NOMO-1 treated with DMSO at 0.1 percent for 48 hours (cell line): ENCODE data around the gene ROBO2.
A peak's percentile ranks its signal among the peaks of the same experiment; 100 is the strongest.

ENCODE experiments used
- DNase-seq: peaks from one replicate; lab custom pipeline; 2025; ENCODE audit not compliant: unreplicated experiment; lab: John Stamatoyannopoulos, UW

The ROBO2 gene

DNA sequence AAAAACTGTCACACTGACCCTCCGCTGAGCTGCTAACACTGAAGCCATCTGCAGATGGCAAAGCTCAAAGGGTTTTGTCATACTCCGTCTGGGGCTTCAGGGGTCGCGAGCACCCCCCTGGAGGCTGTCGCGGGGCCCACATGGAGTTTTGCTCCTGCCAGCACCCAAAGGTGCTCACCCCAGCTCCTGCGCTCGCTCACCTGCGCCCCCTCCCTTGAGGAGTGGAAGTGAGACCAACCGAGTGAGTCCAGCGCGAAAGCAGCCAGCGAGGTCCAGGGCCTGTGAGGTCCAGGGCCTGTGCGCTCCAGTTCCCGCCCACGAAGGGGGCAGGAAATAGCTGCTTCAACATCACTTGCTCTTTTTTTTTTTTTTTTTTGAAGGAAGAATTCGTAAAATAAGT lies 208.5 kb downstream of the ROBO2 start:
- DNase-seq = no peak

DNA sequence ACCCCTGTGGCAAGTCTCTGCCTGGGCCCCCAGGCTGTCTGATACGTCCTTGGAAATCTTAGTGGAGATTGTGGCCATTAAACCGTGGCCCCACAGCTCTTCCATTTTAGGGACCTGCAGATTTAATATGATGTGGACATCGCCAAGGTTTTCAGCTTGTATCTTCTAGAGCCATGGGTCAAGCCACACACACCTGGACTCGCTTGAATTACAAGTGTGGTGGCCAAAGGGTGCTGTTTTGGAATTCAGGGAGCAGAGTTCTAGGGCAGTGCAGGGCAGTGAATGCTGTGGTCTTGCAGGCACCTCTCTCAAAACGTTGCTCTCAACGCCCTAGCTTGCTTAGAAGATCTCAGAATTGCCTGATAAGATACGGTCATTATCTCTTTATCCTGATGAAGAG lies 211.2 kb downstream of the ROBO2 start:
- DNase-seq = no peak

- peak; percentile 2 for DNase-seq
Measured at GRCh38 chr3:77254967-77255831, 215.3 kb downstream of the ROBO2 start.

DNA sequence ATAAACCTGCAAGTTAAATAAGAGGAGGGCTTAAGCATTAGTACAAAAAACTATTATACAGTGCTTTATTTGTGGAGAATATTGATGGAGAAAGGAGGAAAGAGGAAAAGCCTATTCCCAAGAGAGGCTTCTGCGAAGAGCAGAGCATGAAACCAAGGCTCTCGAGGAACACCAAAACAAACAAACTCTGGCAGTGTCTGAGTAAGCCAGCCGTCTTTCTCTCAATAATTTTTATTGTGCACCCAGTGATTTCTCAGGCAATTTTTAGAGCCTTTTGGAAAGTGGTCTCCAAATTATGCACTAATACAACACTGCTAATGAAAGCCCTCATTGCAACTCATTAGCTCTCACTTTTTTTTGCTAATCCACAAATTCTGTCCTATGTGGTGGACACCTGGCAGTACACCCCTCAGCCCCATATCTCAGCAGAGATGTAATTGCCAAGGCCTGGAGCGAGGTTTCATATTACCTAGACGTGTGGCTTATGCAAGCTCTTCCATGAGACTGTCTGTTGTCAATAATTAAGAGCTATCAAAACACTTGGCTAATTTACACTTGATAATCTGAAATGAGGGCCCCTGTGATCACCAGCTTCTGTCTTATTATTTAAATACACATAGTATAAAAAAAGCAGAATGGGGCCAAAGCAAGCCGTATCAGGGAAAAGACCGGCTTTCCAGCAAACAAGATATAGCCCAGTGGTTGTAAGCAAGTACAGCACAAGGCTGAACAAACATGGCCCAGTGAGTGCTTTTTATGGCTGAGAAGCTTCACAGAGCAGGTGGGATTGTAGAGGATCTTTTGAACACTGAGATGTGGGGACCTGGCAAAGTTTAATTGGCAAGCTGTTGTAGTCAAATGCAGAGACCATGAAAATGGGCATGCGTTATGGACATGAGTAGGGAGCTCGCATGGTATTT lies 216.9 kb downstream of the ROBO2 start:
- no peak for DNase-seq

DNA sequence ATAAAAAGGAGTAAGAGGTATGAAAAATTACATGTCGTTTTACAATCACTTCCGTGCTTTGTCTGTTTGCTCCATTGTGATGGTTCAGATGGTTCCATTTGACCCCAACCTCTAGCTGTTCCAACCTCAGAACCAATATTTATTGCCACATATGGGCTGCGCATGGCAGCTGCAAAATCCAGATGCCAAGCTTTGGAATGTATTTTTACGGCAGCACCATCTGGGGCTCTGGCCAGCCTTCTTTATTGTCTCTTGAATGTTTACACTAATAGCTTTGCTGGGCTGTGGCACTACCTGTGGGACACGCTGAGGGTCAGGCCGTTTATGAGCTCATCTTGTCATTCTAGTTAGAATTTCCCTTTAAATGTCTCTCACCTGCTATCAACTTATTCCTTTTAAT lies 219.8 kb downstream of the ROBO2 start:
- DNase-seq = no peak

DNA sequence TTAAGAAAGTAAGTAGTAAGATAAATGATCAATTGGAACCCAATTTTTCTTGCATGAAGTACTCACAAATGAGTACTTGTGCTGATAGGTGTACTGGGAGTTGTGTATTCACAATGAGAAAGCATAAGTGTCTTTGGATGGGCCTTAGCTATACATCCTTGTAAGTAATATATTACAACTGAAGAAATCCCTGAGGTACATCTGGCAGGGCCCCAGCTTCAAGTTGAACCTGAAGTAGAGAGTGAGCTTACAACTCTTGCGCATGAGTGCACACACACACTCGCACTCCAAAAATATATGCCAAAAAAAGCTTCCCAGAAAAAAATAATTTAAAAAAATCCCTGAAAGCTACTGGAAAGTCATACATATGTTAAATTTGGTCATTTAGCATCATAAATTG lies 222.5 kb downstream of the ROBO2 start:
- no peak for DNase-seq

DNA sequence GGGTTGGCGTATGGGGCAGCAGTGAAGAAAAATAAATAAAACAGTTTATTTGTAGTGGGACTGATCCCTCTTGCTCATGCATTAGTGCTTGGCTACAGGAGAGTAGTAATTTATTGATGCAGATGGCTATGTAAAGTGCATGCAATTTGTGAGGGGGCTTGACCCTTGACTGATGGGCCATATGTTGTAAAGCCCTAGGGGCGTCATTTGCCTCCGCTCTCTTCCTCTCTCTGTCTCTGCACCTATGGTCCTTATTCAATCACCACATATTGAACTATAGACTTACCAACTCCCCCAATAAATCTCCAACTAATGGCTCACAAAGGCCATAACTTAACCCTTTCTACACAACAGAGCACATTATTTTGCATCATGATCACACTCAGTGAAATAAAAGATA lies 227.7 kb downstream of the ROBO2 start:
- no peak for DNase-seq

DNA sequence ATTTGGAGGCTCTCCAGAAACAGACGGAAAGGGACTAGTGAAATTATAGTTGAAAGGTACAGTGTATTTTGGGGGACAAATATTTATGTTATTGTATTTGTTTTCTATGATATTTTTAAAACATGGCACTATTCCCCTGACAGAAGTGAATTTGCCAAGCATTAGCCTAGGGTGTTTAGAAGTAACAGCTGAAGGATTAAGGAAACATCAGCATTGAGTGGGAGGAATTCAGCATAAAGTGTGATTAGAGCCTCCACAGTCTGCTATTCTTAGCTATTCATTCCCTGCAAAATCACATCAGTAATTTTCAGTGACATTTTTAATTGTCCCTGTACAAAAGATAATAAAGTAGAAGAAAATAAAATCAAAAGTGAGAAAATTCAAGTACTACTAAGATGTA lies 231.4 kb downstream of the ROBO2 start:
- DNase-seq = no peak

GRCh38 chr3:77271711-77272110 lies 231.8 kb downstream of the ROBO2 start:
- no peak for DNase-seq

- DNase-seq = no peak
Measured at GRCh38 chr3:77279276-77279675, 239.4 kb downstream of the ROBO2 start.

GRCh38 chr3:77281721-77282120 lies 241.8 kb downstream of the ROBO2 start:
- DNase-seq = no peak

GRCh38 chr3:77283108-77283507 lies 243.2 kb downstream of the ROBO2 start:
- no peak for DNase-seq

DNA sequence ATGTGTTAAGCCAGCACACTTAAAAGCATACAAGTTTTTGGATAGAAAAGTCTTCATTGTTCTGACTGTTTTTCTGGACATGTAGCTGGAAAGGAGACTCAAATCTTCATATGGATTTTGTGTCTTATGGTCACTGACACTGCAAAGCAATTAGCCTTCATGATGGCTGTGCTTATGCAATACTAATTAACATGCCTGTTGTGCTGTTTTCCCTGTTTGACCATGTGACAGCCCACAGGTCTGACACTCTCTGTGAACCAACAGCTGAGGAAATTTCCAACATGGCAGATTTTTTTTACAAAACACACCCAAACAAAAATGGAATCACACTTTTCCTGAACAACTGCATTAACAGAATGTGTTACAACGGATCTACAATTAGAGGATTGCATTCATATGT lies 248.4 kb downstream of the ROBO2 start:
- no peak for DNase-seq

DNA sequence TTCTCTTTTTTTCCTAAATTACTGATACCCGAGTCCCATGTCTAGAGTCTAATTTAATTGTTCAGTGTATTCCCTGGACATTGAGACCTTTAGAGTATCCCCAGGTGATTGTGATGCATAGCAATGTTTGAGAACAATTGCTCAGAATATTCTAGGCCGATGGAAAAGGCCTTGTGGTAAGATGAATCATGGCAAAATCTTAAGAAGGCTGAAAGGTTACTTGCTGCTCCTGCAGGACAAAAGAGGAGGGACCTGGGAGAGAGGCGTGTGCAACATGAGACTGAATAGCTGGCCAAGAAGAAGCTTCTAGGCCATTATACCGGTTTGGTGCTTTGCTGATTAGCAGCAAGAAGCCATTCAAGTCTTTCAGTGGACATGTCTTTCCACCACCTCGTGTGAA lies 256.6 kb downstream of the ROBO2 start:
- DNase-seq = no peak

GRCh38 chr3:77298417-77298816 lies 258.5 kb downstream of the ROBO2 start:
- no peak for DNase-seq

- DNase-seq = no peak
Measured at GRCh38 chr3:77303955-77304699, 264.2 kb downstream of the ROBO2 start.

- no peak for DNase-seq
Measured at GRCh38 chr3:77304700-77305021, 264.8 kb downstream of the ROBO2 start.

DNA sequence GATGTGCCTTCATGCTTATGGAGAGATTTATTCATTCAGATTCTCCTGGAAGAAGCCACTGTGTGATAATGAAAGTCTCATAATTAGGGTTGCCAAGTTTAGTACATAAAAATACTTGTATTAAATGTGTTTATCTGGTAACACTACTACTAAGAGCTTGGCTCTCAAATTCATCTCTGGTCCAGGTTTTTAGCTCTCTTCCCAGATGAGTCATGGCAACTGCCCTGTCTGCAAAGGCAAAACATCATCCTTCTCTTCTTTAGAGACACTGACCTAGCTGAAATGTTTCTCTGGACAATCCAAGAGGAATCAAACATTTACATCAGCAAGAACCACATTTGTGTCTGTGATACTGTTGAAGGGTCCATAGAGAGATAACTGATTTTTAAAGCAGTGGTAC lies 269.6 kb downstream of the ROBO2 start:
- DNase-seq = no peak

GRCh38 chr3:77313843-77314242 lies 273.9 kb downstream of the ROBO2 start:
- no peak for DNase-seq

- DNase-seq = no peak
Measured at GRCh38 chr3:77319711-77320110, 279.8 kb downstream of the ROBO2 start.

- peak; percentile 22 for DNase-seq
Measured at GRCh38 chr3:77320514-77320913, 280.6 kb downstream of the ROBO2 start.

DNA sequence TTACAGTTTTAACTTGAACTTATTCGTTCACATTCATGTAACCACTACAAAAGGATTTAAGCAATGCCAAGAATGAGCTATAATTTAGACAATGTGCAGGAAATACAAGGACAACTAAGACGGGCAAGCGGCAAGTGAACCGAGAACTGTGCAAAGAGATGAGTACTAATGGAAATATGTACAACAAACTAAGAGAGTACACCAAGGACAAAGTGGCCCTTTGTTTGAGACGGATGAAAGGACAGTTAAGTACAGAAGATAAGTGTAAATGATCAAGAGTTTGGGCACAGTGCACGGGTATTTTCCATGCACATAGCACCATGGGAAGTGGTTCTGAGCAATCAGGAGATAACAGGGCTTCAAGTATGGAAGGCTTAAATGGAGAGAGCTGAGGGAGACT lies 281.7 kb downstream of the ROBO2 start:
- no peak for DNase-seq
